Left forelimb (tissue), 1 donor: ENCODE data around the gene TPSD1.
"Not testable (repeated sequence)": the region's sequence is repeated elsewhere in the genome, so short reads cannot be mapped to it uniquely, and the experiment has no call there.

Experiments
- DNase-seq: peaks from one replicate; pipeline ENCODE4 v3.0.0-alpha.2; 2018; ENCODE audit warnings: low spot score

TPSD1 gene

GRCh38 chr16:1220841-1221627, 34.8 kb upstream of the TPSD1 start:
- no peak for DNase-seq

GRCh38 chr16:1221628-1222552, 34.0 kb upstream of the TPSD1 start:
- no peak for DNase-seq

GRCh38 chr16:1222553-1223354, 33.1 kb upstream of the TPSD1 start:
- DNase-seq, result no peak

GRCh38 chr16:1223355-1224214, 32.3 kb upstream of the TPSD1 start:
- DNase-seq, result no peak

- no peak for DNase-seq
These were observed 31.3 kb upstream of the TPSD1 start for GRCh38 chr16:1224558-1224957.

- DNase-seq, result no peak
These were observed 30.8 kb upstream of the TPSD1 start, which contains the start of gene TPSG1 for GRCh38 chr16:1225051-1225451. Gene TPSG1, minus strand, starts transcription at chr16:1225268. Its CDS starts 16 bp downstream, at chr16:1225252.

GRCh38 chr16:1225728-1226311, 30.0 kb upstream of the TPSD1 start:
- not testable (repeated sequence) for DNase-seq

- DNase-seq, result not testable (repeated sequence)
These were observed 29.2 kb upstream of the TPSD1 start for GRCh38 chr16:1226692-1227091.

GRCh38 chr16:1228227-1228626, 27.6 kb upstream of the TPSD1 start:
- not testable (repeated sequence) for DNase-seq

- not testable (repeated sequence) for DNase-seq
These were observed 26.4 kb upstream of the TPSD1 start for GRCh38 chr16:1229476-1229875.

- not testable (repeated sequence) for DNase-seq
These were observed 25.8 kb upstream of the TPSD1 start, which contains the start of gene TPSB2 for GRCh38 chr16:1230084-1230470. Gene TPSB2, minus strand, starts transcription at chr16:1230184. Its CDS starts 233 bp downstream, at chr16:1229951.

GRCh38 chr16:1230471-1231212, 25.2 kb upstream of the TPSD1 start:
- DNase-seq, result not testable (repeated sequence)

- DNase-seq, result not testable (repeated sequence)
These were observed 24.6 kb upstream of the TPSD1 start for GRCh38 chr16:1231301-1231700.

- DNase-seq, result not testable (repeated sequence)
These were observed 23.7 kb upstream of the TPSD1 start for GRCh38 chr16:1232049-1232748.

- DNase-seq, result not testable (repeated sequence)
These were observed 19.2 kb upstream of the TPSD1 start for GRCh38 chr16:1236659-1237058.

- DNase-seq, result no peak
These were observed 17.9 kb upstream of the TPSD1 start for GRCh38 chr16:1237990-1238389.

- DNase-seq, result not testable (repeated sequence)
These were observed 17.0 kb upstream of the TPSD1 start for GRCh38 chr16:1238909-1239308.

GRCh38 chr16:1239575-1239974, 16.3 kb upstream of the TPSD1 start:
- DNase-seq, result not testable (repeated sequence)

GRCh38 chr16:1240436-1240835, 15.4 kb upstream of the TPSD1 start, which contains the start of gene TPSAB1:
Gene TPSAB1, plus strand, starts transcription at chr16:1240705. Its CDS starts 234 bp downstream, at chr16:1240939.
- DNase-seq, result not testable (repeated sequence)
